Esophagus muscularis mucosa (tissue), 3 donors: ENCODE measurements around the gene ANKRD50.

Experiments
- EP300 ChIP-seq: sonication (generic); formaldehyde crosslinking; IDR thresholded peaks from one replicate; pipeline ENCODE4 v1.6.1; 2017; ENCODE audit warnings: antibody characterized with exemption
- TF ChIP-seq, protein P1 (sequence below), 3 experiments: fragments of 200-600 bp in 2 of 3; fragments of 450-650 bp in 1 of 3; sonication (generic) in 2 of 3; IDR thresholded peaks; one replicate each; pipeline ENCODE4 v1.5.1; 2017 to 2019; ENCODE audit warnings: antibody characterized with exemption in 3 of 3, mild to moderate bottlenecking in 2 of 3, moderate library complexity in 1 of 3

DNA sequence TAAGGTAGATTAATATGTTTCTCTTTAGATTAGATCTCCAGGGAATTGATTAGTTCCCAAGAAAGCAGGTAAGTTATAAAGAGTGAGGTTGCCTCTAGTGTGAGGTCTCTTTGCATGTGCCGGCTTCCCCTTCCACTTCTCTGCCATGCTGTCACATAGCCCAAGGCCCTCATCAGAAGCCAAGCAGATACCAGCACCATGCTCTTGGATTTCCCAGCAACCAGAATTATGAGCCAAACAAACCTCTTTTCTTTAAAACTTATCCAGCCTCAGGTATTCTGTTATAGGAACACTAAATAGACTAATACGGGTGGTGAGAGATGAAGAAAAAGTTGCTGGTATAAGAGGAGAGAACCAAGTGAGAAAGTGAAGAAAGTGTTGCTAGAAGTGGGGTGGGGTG, 15.1 kb downstream of the ANKRD50 start:
- TF ChIP-seq, protein P1, sequence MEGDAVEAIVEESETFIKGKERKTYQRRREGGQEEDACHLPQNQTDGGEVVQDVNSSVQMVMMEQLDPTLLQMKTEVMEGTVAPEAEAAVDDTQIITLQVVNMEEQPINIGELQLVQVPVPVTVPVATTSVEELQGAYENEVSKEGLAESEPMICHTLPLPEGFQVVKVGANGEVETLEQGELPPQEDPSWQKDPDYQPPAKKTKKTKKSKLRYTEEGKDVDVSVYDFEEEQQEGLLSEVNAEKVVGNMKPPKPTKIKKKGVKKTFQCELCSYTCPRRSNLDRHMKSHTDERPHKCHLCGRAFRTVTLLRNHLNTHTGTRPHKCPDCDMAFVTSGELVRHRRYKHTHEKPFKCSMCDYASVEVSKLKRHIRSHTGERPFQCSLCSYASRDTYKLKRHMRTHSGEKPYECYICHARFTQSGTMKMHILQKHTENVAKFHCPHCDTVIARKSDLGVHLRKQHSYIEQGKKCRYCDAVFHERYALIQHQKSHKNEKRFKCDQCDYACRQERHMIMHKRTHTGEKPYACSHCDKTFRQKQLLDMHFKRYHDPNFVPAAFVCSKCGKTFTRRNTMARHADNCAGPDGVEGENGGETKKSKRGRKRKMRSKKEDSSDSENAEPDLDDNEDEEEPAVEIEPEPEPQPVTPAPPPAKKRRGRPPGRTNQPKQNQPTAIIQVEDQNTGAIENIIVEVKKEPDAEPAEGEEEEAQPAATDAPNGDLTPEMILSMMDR (IDR thresholded peaks at IDR 0.05): no peak
- TF ChIP-seq EP300: no peak
